Measurements from ENCODE around the gene TRIM63. TPM values are rescaled to one million over a fixed set of nuclear protein-coding genes. Genes with fewer than 3 reads are reported as not detected.
A peak's percentile ranks its signal among the peaks of the same experiment; 100 is the strongest.

Gene TRIM63
- polyA plus RNA-seq, 3 donors = 0.09 TPM; not detected in 2

DNA sequence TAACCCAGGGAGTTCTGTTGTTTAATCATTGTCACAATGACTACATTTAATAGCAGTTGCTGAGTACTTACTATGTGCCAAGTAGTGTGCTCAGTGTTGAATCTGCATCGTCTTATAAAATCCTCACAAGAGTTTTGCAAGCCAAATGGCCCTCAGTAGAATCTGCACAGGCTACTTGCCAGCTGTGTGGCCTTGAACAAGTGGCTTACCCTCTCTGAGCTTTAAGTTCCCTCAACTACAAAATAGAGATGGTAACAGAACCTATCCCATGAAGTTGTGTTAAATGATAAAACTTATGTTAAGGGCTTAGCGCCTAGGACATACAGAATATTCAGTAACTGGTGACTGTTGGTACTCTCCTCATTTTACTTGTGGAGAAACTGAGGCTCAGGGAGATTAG, 12.4 kb downstream of the TRIM63 start:
- Histone ChIP-seq H4K20me1 (ENCODE audit: insufficient read depth, low read length) (no peaks in the 10 kb centered on the region), H3K9me3 (replicated peaks in 1 of 2; ENCODE audit: control insufficient read depth in 1 of 2, insufficient read depth in 1 of 2, low read length in 2 of 2) (no peaks in the 10 kb centered on the region), H3K27me3 (ENCODE audit: control insufficient read depth in 2 of 2, insufficient read depth in 2 of 2, low read length in 2 of 2) (peaks cover 0 to 5% of the 10 kb centered on the region in 2 donors), H3K4me3 (replicated peaks in 1 of 3; ENCODE audit: low read depth in 2 of 3, low read length in 3 of 3) (no peak overlapping the region), H2AFZ (ENCODE audit: insufficient read depth, low read depth, low read length, poor library complexity, severe bottlenecking) (no peak overlapping the region), H3K27ac (ENCODE audit: low read depth in 1 of 2, low read length in 2 of 2) (no peak overlapping the region), H3K36me3 (replicated peaks in 1 of 2; ENCODE audit: control insufficient read depth in 1 of 2, insufficient read depth in 2 of 2, low read length in 2 of 2) (no peaks in the 10 kb centered on the region), H3K4me2 (replicated peaks; ENCODE audit: extremely low read depth, low read length, poor library complexity, severe bottlenecking) (no peak overlapping the region), H3K79me2 (ENCODE audit: insufficient read depth, low read length) (no peaks in the 10 kb centered on the region), H3K4me1 (ENCODE audit: control insufficient read depth in 1 of 2, insufficient read depth in 2 of 2, low read length in 2 of 2) (peaks cover 7 to 8% of the 10 kb centered on the region in 2 donors), H3K9ac (ENCODE audit: insufficient read depth, low read length, poor library complexity, severe bottlenecking) (no peak overlapping the region)
- Mint-ChIP-seq H3K27me3 (ENCODE audit: low read depth in 3 of 3) (peaks cover 22 to 46% (median 24%) of the 10 kb centered on the region in 3 donors), H3K27ac (no peak overlapping the region), H3K4me3 (no peak overlapping the region), H3K4me1 (peaks cover 9% of the 10 kb centered on the region), H3K9me3 (peaks cover 0 to 2% (median 0%) of the 10 kb centered on the region in 7 donors), H3K36me3 (no peaks in the 10 kb centered on the region)
- intact Hi-C loops (cut with micrococcal nuclease) = loop anchor here in 1 of 2 donors (1.0 kb wide), 1 partner anchor 23 kb away; no protein-coding TSS in a partner anchor
- TF ChIP-seq, protein P1, sequence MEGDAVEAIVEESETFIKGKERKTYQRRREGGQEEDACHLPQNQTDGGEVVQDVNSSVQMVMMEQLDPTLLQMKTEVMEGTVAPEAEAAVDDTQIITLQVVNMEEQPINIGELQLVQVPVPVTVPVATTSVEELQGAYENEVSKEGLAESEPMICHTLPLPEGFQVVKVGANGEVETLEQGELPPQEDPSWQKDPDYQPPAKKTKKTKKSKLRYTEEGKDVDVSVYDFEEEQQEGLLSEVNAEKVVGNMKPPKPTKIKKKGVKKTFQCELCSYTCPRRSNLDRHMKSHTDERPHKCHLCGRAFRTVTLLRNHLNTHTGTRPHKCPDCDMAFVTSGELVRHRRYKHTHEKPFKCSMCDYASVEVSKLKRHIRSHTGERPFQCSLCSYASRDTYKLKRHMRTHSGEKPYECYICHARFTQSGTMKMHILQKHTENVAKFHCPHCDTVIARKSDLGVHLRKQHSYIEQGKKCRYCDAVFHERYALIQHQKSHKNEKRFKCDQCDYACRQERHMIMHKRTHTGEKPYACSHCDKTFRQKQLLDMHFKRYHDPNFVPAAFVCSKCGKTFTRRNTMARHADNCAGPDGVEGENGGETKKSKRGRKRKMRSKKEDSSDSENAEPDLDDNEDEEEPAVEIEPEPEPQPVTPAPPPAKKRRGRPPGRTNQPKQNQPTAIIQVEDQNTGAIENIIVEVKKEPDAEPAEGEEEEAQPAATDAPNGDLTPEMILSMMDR (IDR thresholded peaks at IDR 0.05) = no peak
- no peak for DNase-seq
- 80% methylated on average over 1 of the region's 2 CpGs for WGBS (ENCODE audit: insufficient coverage)

DNA sequence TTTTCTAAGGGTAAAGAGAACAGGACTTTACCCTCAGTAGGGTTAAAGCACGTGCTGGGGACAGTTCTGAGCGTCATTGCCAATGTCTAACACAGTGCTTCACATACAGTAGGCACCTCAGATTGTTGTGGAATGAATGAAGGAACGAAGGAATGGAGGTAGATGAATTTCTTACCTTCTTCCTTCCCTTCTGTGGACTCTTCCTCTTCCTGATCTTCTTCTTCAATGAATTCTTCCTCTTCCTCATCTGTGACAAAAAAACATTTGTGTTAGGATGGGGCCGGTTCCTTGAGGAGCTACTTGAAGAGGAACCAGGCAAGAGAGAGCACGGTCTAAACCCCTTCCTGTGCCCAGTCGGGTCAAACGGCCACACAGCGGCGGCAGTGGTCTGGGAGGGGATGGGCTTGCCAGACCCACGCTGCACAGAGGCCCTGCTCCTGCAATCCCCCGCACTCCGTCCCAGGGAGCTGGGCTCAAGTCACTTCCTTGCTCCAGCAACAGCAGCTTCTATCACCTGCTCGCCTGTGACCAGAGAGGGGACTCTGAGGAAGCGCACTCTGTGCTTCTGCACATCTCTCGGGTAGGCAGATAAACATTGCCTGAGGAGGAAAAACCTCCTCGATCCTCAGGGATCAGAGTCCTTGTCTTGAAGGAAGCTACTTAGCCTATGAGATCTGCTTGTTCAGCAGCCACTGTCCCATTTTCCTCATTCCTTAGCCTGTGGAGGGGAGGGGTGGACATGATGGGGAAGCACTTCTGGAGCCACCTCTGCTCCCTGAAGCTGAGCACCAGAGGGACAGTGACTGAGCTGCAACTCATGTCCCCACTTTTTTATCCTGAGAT, 13.5 kb downstream of the TRIM63 start:
- Mint-ChIP-seq H3K9me3 (peaks cover 0 to 2% (median 0%) of the 10 kb centered on the region in 7 donors), H3K27ac (peak overlapping the region in 1 of 7 donors; percentile 26), H3K4me3 (no peak overlapping the region), H3K36me3 (no peaks in the 10 kb centered on the region), H3K27me3 (ENCODE audit: low read depth in 3 of 3) (peaks cover 23 to 51% (median 24%) of the 10 kb centered on the region in 3 donors), H3K4me1 (peaks cover 14% of the 10 kb centered on the region)
- TF ChIP-seq, protein P1 (IDR thresholded peaks at IDR 0.05) = no peak
- 9% methylated on average over 9 of the region's 16 CpGs for WGBS (ENCODE audit: insufficient coverage)
- Histone ChIP-seq H3K36me3 (replicated peaks in 1 of 2; ENCODE audit: control insufficient read depth in 1 of 2, insufficient read depth in 2 of 2, low read length in 2 of 2) (no peaks in the 10 kb centered on the region), H2AFZ (ENCODE audit: insufficient read depth, low read depth, low read length, poor library complexity, severe bottlenecking) (peak overlapping the region; percentile 51), H3K4me2 (replicated peaks; ENCODE audit: extremely low read depth, low read length, poor library complexity, severe bottlenecking) (peak overlapping the region; percentile 34), H3K9ac (ENCODE audit: insufficient read depth, low read length, poor library complexity, severe bottlenecking) (peak overlapping the region; percentile 15), H3K27me3 (ENCODE audit: control insufficient read depth in 2 of 2, insufficient read depth in 2 of 2, low read length in 2 of 2) (peaks cover 2 to 9% of the 10 kb centered on the region in 2 donors), H3K9me3 (replicated peaks in 1 of 2; ENCODE audit: control insufficient read depth in 1 of 2, insufficient read depth in 1 of 2, low read length in 2 of 2) (no peaks in the 10 kb centered on the region), H3K4me3 (replicated peaks in 1 of 3; ENCODE audit: low read depth in 2 of 3, low read length in 3 of 3) (no peak overlapping the region), H4K20me1 (ENCODE audit: insufficient read depth, low read length) (no peaks in the 10 kb centered on the region), H3K79me2 (ENCODE audit: insufficient read depth, low read length) (no peaks in the 10 kb centered on the region), H3K4me1 (ENCODE audit: control insufficient read depth in 1 of 2, insufficient read depth in 2 of 2, low read length in 2 of 2) (peaks cover 7 to 12% of the 10 kb centered on the region in 2 donors), H3K27ac (ENCODE audit: low read depth in 1 of 2, low read length in 2 of 2) (no peak overlapping the region)
- DNase-seq = no peak
- intact Hi-C loops (cut with micrococcal nuclease) = no loop called here
